ENCODE measurements around the gene RRP12.
"Not testable (repeated sequence)": the region's sequence is repeated elsewhere in the genome, so short reads cannot be mapped to it uniquely, and the experiment has no call there.

RRP12 gene

DNA sequence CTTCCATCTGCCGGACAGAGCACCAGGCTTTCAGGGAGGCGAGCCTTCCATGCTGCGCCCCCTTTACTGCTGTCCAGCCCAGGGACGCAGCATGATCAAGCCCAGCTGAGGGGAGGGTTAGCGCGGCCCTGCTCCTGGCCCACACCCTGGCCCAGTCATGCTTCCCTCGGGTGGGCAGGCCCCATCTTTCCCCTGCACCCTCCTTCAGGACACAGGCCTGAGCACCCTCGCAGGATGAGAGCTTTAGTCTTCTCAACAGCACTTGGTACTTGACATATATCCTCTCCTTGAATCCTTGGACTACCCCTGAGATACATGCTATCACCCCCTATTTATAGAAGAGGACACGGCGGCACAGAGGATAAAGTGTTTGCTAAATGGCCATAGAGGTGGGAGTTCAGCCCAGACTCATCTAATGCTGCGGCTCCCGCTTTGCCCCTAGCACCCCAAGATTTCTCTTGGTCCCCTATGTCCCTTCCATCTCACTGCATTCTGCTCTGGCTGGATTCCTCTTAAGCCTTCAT, 34.0 kb downstream of the RRP12 start:
- DNase-seq (ENCODE audit: low spot score) = no peak

DNA sequence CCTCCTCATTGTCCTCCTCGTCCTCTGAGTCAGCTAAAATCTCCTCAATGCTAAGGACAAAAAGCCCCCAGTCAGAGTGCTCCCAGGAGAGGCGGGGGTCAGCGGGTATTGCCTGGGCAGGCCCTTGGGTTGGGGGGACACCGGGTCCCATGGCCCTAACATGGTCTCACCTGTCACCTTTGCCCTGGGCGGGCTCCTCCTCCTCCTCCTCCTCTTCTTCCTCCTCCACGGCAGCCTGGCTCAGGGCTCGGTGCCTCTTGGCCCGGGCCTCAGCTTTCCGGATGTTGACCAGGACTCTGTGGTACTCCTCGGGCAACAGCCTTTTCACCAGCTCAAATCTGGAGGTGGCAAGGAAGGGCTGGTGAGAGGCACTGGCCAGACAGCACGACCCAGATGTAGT, 34.6 kb downstream of the RRP12 start:
- no peak for DNase-seq (ENCODE audit: low spot score)

DNA sequence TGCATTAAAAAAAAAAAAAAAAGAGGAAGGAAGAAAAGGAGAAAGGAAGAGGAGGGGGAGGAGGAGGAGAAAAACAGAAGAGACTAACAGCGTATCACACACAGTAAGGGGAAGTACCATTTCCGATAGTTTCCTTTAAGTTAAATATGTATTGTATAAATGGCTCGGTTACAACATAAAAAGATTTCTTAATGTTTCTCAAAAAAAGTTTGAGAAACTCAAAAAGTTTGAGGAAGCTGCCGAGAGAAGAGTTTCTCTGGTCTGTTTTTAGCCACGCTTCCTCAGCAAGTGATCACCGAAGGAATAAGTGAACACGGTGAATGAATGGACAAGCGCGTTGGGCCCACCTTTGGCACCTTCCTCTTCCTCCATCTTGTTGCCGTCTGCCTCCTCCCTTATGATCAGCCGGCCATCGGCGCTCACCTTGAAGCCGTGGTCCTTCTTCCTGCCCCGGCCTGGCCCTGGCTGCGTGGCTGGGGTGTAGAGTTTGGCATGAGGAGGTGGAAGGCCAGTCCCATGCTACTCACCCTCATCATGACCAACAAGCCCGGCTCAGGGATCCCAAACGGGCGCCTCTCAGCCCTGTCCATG, 35.3 kb downstream of the RRP12 start:
- no peak for DNase-seq (ENCODE audit: low spot score)

DNA sequence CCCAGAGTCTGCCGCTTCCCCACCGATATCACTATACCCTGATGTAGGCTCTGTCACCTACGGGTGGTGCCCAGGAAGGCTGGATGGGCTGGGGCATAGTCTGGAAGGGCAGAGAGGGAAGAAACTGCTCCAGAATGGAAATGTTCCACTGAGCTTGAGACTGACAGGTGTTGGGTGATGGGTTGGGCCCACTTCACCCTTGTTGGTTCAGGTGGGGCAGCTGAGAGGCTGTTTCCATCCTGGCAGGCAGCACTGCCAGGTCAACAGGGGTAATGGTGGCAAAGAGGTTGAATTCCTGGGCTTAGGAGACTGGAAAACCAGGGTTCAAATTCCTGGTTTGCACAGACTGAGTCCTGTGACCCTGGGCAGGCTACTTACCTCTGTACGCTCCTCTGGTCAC, 38.1 kb downstream of the RRP12 start:
- DNase-seq (ENCODE audit: low spot score) = no peak

DNA sequence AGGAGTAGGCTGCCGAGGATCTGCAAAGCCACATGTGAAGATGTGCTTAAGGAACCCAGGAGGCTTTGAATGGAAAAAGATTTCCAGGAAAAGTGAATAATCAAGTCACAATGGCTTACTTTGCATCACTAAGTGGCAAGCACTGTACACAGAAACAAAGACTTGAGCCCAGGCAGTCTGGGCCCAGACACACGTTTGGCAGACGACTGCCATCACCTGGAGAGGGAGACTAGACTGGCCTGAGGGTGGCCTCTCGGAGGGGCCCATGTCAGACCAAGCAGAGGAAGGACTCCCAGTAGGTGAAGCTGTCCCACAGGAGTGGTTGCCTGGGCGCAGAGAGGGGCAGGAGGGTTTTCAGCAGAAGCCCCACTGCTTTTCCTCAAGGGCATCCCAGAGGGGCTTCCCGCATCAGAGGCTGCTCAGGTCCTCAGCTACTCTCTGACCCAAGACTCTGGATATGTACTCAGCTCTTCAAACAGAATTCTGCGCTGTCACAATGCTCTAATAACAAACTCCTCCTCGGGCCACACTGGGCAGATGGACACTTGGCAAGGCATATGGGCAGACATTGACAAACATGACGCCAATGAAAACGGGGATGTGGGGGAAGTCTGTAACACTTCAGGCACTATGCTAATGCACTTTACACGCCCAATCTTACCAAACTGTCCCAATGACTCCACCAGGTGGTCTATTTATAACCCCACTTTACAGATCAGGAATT, 38.7 kb downstream of the RRP12 start:
- DNase-seq (ENCODE audit: low spot score) = no peak

DNA sequence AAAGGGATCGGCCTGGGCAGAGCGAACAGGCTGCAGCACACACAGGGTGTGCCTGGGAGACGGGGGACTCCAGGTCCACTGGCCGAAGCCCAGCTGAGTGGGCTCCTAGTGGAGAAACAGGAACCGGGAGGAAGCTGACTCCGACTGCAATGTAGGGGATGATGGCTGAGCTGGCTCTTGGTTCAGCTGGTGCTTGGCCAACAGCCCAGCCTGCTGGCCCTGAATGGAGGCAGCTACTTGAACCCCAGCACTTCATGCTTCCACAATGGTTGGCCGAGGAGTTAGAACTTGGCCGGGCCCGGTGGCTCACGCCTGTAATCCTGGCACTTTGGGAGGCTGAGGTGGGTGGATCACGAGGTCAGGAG, 39.6 kb downstream of the RRP12 start:
- no peak for DNase-seq (ENCODE audit: low spot score)

DNA sequence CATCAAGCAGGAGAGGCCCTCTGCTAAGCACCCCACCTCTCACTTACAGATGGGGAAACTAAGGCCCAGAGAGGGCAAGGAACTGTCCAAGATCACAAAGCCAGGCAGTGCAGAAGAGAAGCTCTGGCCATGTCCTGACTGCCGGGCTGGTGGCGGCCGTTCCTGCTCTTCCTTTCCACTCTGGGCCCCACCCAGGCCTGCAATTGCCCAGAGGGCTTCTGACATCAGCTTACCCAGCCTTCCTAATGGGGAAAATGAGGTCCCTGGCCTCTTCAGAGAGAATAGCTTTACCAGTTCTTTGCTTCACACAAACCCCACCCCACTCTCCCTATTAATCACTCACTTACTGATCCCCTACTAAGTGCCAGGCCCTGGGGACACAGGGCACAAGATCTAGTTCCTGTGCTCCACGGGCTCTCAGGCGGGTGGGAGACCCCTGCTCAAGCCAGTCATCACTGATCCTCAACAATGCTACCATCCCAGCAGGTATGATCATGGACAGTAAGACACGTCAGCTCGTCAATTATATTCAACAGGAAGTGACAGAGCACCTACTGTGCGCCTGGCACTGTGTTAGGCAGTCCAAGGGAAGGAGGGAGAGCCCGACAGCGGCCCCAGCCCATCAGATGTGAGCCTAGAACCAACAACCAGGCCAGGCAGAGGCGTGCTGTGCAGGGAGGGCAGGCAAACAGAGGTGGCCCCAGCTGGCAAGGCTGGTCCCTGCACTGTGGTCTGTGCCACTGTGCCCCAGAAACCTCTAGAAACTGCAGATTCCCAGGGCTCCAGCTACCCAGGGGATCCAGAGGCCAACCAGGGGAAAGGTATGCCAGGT, 40.2 kb downstream of the RRP12 start:
- no peak for DNase-seq (ENCODE audit: low spot score)

DNA sequence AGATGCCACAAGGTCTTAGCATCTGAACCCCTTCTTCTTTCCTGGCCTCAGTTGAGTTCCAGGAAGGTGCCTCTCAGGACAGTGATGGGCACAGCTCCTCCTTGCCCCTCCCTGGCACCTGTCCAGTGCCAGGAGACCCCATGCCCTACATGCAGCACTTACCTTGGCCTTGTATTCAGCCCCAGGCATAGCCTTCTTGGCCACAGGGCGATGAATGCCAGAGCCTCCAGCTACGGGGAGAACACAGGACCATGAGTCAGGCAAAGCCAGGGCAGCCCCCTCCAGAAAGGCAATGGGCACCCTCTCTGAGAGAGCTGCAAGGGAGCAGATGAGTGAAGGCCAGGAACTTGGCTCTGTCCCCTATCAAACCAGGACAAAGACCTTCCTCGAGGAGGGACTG, 42.4 kb downstream of the RRP12 start:
- no peak for DNase-seq (ENCODE audit: low spot score)

DNA sequence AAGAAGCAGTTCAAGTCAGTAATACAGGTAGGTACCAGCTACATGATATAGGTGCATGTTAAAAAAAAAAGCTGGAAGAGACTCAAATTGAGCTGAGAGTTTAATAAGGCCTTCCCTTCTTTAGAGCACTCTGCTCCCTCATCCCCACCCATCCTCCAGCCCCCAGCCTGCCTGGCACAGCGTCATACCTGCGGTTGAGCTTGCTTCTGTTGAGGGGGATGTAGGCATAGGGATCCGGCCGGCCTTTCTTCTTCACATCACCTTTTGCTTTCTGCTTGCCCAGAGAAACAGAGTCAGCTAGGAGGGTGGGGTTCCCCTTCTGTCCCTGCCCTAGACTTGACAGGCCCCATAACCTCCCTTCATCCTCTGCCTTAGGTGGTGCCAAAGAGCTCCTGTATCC, 42.8 kb downstream of the RRP12 start:
- DNase-seq (ENCODE audit: low spot score) = no peak

DNA sequence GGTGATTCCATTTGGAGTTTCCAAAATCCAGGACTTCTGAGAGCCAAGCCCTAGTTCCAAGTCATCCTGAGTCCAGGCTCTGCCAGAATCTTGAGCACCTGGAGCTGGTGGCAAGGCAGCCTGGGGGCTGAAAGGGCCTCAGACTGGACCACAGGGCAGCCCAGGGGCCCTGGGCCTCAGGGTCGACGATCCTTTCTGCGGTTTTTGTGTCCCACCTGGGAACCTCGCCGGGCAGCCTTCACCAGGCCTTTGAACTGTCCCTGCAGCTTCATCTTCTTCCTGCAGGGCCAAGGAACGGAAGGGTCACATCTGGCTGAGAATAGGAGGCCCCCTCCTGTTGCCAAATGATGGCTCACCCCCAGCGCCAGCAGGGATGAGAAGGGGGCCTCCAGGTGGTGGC, 44.2 kb downstream of the RRP12 start:
- no peak for DNase-seq (ENCODE audit: low spot score)

DNA sequence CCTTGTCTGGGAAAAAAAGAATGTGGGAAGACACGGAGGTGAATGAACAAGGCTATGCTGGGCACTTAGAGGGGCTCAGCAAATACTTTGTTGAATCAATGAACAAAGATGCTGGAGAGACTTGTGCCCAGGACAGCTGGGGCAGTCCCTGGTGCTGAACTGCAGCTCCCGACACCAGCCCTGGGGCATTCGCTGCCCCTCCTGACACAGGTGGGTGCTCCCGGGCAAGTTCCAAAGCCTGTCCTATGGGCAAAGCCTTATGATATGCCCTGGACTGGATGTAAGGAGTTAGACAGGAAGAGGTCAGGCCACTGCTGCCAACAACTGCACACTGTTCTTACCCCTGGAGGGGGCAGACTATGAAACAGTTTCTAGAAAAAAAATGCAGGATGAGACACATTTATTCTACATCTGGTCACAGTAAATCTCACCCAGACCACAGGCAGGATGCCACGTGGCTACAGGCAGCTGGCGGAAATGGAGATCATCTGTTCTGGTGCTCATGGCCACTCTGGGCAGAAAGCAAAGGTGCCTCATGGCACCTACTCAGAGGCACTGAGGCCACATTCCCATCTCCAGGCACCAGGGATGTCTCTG, 44.7 kb downstream of the RRP12 start:
- DNase-seq (ENCODE audit: low spot score) = no peak

DNA sequence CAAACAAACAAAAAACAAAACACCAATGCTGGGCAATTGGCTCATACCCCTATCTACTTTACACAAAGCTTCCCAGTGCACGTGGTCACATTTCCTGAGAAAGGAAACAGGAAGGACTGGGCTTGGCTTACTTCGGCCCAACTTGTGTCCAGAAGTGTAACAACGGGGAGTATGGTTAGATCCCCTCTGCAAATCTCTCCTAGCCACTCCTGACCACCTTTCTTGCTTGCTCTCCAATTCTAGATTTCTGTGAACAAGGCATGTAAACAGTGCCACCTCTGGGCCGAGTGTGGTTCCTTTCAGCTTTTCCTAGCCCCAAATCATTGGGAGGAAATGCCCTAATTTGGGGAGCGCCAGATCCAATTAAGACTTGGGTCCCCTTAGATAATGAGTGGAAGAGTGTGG, 45.6 kb downstream of the RRP12 start:
- DNase-seq (ENCODE audit: low spot score) = no peak

DNA sequence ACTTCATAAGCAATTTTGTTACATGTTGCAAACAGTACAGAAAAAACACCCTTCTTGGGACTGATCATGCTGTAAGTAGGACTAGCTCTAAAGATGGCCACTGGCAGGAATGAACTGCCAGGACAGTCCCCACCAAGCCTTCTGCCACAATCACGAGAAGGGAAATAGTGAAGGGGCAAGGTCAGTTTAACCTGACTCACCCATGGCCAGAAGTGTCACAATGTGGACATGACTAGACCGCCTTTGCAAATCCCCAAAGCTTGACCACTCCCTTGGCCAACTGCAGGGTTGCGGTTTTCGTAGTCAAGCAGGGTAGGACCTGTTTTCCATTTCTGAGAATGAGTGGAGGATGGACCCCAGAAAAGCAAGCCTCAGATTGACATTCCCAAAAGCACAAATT, 47.2 kb downstream of the RRP12 start:
- DNase-seq (ENCODE audit: low spot score) = no peak

DNA sequence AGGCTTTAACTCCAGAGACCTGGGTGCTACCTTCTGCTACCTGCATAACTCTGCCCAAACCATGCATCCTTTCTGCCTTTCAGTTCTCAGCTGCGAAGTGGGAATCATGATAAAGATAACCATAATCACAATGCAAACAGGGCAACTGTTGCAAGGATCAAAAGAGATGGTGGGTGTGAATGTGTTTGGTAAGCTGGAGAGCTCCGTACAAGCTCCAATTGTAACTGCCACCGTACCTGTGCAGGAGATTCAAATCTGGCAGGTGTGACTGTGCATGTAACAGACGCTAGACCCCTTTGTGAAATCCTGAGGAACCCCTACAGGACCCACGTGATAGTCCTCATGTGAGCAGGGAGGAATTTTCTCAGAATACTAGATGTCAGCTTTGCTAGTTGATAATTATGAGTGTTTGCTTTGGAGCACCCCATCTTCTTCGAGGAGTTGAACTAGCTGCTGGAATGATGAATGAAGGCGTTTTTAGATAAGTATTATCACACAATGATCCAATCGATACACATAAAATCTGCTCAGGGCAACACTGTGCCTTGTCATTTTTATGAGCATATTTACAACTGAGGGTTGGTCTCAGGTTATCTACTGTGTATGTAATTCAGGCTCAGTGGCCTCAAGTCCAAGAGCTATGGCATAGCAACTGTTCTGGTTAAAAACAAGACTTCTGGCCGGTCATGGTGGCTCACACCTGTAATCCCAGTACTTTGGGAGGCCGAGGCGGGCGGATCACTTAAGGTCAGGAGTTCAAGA, 51.2 kb downstream of the RRP12 start:
- no peak for DNase-seq (ENCODE audit: low spot score)

DNA sequence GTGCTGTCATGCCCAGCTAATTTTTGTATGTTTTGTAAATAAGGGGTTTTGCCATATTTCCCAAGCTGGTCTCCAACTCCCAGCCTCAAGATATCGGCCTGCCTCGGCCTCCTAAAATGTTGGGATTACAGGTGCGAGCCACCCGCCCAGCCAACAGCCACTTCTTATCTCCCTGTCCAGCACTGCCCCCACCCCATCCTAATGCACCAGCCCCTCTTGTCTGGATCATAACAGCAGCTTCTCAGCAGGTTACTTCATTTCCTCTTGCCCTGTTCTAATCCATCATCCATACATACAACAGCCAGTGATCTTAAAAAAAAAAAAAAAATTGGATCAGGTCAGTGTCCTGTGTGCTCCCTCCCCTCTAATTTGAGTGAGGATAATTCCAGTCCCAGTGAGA, 53.8 kb downstream of the RRP12 start:
- no peak for DNase-seq (ENCODE audit: low spot score)

DNA sequence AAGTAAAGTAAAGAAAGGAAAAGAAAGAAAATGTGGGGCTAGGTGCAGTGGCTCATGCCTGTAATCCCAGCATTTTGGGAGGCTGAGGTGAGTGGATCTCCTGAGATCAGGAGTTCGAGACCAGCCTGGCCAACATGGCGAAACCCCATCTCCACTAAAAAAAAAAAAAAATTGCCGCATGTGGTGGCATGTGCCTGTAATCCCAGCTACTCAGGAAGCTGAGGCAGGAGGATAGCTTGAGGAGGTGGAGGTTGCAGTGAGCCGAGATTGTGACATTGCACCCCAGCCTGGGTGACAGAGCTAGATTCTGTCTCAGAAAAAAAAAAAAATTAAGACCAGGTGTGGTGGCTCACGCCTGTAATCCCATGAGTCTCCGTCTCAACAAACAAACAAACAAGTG, 57.5 kb downstream of the RRP12 start:
- not testable (repeated sequence) for DNase-seq (ENCODE audit: low spot score)

DNA sequence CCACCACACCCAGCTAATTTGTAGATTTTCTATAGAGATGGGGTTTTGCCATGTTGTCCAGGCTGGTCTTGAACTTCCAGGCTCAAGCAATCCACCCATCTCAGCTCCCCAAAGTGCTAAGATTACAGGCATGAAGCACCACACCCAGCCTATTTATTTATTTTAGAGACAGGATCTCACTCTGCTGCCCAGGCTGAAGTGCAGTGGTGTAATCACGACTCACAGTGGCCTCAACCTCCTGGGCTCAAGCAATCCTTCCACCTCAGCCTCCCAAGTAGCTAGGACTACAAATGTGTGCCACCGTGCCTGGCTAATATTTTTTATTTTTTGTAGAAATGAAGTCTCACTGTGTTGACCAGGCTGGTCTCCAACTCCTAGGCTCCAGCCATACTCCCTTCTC, 59.7 kb downstream of the RRP12 start:
- DNase-seq (ENCODE audit: low spot score) = no peak

DNA sequence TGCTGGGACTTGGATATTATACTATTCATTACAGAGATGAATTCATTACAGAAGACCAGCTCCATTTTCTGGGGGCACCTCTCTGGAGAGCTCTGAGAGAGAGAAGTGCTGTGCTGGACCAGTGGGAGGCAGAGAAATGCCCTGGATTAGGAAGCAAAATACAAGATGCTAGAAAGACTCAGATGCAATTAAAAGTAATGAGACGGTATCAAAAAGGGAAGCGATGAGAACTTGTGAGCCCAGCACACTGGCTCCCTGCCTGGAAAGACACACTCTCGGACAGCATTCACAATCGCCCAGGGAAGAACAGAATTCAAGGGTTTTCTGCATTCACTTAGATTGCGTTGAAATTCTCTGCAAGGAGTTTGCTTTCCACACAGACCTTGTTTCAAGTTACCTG, 63.1 kb downstream of the RRP12 start:
- no peak for DNase-seq (ENCODE audit: low spot score)

DNA sequence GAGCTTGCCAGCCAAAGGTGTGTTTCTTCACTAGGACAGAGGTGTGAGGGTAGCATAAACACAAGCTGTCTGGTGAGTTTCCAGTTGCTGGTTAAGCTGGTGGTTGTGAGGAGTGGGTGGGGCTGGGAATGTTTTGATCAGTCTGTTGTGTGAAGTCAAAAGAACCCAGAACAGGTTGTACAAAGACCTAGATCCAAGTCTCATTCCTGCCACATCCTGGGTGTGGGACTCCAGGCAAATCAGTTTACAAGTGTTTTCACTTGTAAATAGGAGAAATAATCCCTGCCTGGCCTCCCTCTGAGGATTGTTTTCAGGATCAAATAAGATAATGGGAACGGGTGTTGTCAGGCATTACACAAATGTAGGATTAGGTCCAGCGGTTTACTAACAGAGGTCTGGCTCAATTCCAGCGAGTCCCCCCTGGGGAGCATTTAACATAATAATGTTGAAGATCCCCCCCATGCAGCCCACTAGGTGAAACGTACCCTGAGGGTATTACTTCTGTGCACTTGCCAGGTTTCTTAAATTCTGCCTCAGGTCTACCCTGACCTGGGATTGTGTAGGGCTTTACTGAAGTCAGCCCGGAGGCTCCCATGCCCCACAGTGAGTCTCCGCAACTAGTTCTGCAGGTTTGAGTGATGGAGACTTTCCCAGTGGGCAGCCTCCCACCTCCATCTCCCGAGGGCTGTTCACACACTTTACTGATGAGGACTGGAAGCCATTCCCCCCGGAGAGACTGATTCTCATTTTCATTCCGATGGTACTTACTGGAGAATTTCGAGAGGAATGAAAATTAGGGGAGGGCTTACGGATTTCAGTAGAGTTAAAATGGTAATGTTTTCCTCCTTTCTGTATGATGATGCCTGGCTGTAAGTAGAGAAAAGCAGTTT, 64.0 kb downstream of the RRP12 start:
- DNase-seq (ENCODE audit: low spot score) = peak; percentile 61

DNA sequence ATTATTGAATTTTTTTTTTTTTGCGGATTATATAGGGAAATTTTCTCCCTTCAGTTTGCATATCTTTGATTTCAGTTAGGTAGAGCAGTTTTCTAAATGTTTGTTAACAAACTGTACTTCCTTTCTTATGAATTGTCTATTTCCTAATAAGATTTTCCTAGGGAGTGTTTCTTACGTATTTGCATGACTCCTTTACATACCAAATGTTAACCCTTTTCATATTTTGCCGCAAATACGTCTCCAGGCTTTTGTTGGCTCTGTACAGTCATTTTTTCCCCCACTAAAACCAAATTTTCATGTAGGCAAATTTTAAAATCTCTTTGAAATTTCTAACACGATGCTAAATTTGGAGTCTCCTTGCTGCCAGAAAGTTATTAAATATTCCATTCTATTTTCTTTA, 64.7 kb downstream of the RRP12 start:
- no peak for DNase-seq (ENCODE audit: low spot score)

DNA sequence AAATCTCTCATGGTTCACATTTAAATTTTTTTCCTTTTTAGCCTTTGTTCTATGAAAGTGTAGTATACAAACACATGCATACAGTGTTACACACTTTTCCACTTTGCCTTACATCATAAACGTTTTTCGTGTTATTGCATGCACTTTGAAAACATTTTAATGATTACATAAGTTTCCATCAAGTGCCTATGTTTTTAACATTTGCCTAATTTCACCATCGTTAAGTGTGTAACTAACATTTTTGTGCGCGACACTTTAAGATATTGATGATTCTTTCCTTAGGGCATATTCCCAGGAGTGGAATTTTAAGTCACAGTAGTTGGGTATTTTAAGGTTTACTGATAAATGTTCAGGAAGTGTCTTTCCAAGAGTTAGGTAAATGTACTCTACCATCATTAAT, 65.1 kb downstream of the RRP12 start:
- DNase-seq (ENCODE audit: low spot score) = no peak

Measured in iPS-NIHi11 (cell line).